LHCN-M2 (cell line): Measurements from ENCODE around the gene KDM4D. TPM values are rescaled to one million over a fixed set of nuclear protein-coding genes. Genes with fewer than 3 reads are reported as not detected.
"Not testable (repeated sequence)": the region's sequence is repeated elsewhere in the genome, so short reads cannot be mapped to it uniquely, and the experiment has no call there.

ENCODE experiments used
- DNase-seq: peaks from one replicate; pipeline ENCODE4 v3.0.0-alpha.2; 2012; ENCODE audit warnings: low read depth
- total RNA-seq: library from RNA; depleted of rRNA; stranded (reverse); fragments of >200 nt; gene quantifications from 2 replicates; pipeline ENCODE4 v1.2.3, GENCODE V29; 2014; rRNA removed

Gene KDM4D
- total RNA-seq, 1 experiment from 2014 or later = 2.8 TPM

- no peak for DNase-seq
Measured at GRCh38 chr11:95033051-95033450, 59.5 kb downstream of the KDM4D start.

GRCh38 chr11:95035316-95035715 is 61.8 kb downstream of the KDM4D start:
- no peak for DNase-seq

DNA sequence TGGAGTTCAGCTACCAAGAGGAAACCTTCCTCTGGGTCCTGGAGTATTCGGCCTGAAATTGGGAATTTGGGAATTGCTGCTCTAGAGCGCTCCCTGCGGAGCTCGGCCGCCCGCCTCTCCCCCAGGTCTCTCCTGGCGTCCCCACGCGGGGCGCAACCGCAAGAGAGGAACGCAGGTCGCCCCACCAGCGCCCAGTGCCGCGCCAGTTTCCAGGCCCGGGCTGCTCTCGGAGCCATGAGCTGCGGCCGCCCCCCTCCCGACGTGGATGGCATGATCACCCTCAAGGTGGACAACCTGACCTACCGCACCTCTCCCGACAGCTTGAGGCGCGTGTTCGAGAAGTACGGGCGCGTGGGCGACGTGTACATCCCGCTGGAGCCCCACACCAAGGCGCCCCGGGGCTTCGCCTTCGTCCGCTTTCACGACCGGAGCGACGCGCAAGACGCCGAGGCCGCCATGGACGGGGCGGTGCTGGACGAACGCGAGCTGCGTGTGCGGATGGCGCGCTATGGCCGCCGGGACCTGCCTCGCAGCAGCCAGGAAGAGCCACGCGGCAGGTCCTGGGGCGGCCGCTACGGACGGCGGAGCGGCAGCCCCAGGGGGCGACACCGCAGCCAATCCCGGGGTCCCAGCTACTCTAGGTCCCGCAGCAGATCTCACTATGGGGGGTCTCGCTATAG is 64.0 kb downstream of the KDM4D start:
- DNase-seq = not testable (repeated sequence)

GRCh38 chr11:95042239-95042638 is 68.7 kb downstream of the KDM4D start:
- DNase-seq = no peak

GRCh38 chr11:95042906-95043305 is 69.4 kb downstream of the KDM4D start:
- no peak for DNase-seq

DNA sequence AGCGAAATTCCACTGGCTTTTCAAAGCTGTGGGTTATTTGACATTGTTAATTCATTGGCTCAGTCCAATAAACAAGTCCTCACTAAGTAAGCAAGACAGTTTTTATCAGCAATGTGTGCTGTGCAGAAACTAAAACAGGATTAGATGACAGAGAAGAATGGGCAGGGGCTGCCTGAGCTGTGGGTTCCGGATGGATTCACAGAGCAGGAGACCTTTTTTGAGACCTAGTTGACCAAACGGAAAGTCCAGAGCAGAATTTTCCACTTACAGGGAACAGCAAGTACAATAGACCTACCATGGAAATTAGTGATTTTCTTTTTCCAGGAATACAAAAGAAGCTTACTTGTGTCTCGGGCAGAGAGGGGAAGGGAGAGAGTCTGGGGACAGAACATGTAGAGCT is 70.5 kb downstream of the KDM4D start:
- DNase-seq = no peak

DNA sequence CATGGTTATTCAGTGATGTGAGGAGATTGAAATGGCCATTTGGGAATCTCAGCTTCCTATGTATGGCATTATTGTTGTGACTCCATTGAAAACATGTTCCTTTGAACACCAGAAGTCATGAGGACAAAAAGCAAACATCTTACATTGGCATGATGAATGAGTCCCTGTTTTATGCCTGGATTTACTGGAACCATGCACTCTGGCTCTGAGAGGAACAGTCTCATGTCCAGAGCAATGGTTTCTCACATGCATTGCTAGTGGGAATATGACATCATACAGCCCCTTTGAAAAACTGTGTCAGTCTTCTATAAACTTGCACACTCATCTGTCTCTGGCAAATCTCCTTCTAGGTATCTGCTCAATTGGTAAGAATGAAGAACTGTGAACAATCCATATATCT is 72.3 kb downstream of the KDM4D start:
- no peak for DNase-seq

Other genes starting within 250 kb of the KDM4D start
- gene AMOTL1, start 205.4 kb upstream of the KDM4D start, total RNA-seq = 30.2 and 39.8 TPM in 2 replicates
- 45.6 and 49.5 TPM in 2 replicates for gene CWC15, start 153 bp upstream of the KDM4D start, total RNA-seq
- not detected in 2 replicates for gene KDM4E, start 51.5 kb downstream of the KDM4D start, total RNA-seq
- not detected in 2 replicates for gene KDM4F, start 75.7 kb downstream of the KDM4D start, total RNA-seq
- 16.2 and 17.0 TPM in 2 replicates for gene SRSF8, start 93.2 kb downstream of the KDM4D start, total RNA-seq
- 26.8 and 30.0 TPM in 2 replicates for gene ENDOD1, start 116.1 kb downstream of the KDM4D start, total RNA-seq